ENCODE data around the gene IRX2. TPM values are rescaled to one million over a fixed set of nuclear protein-coding genes. Genes with fewer than 3 reads are reported as not detected.

IRX2 gene
- total RNA-seq, 1 donor from 2014 or later, result 9.1 TPM

GRCh38 chr5:2697041-2697440 lies 54.4 kb downstream of the IRX2 start:
- H3K9me3 Mint-ChIP-seq (ENCODE audit: low read depth), result peaks cover 5% of the 10 kb centered on the region
- H3K36me3 Mint-ChIP-seq (ENCODE audit: low read depth), result no peaks in the 10 kb centered on the region
- peaks cover 6% of the 10 kb centered on the region for H3K4me1 Mint-ChIP-seq (ENCODE audit: low read depth)
- no peak overlapping the region for H3K4me3 Mint-ChIP-seq (ENCODE audit: unreplicated experiment)
- H3K27me3 Mint-ChIP-seq (ENCODE audit: low read depth), result peaks cover 15% of the 10 kb centered on the region
- no peak for DNase-seq (ENCODE audit: low spot score)
- H3K27ac Mint-ChIP-seq (ENCODE audit: unreplicated experiment), result no peak overlapping the region
- TF ChIP-seq CTCF (IDR thresholded peaks at IDR 0.05), result no peak
